AG09319 (cell line): Measurements from ENCODE around the gene TSSC4.

Experiments used
- DNase-seq: peaks from one replicate; pipeline ENCODE4 v3.0.0-alpha.2; 2010; ENCODE audit warnings: low read depth; ENCODE audit errors: extremely low read depth
- TF ChIP-seq, protein P1 (sequence below): IDR thresholded peaks from 2 replicates; pipeline ENCODE4 v1.5.1; 2011; ENCODE audit warnings: low read depth, mild to moderate bottlenecking, inconsistent platforms, low read length, moderate library complexity

TSSC4 gene

DNA sequence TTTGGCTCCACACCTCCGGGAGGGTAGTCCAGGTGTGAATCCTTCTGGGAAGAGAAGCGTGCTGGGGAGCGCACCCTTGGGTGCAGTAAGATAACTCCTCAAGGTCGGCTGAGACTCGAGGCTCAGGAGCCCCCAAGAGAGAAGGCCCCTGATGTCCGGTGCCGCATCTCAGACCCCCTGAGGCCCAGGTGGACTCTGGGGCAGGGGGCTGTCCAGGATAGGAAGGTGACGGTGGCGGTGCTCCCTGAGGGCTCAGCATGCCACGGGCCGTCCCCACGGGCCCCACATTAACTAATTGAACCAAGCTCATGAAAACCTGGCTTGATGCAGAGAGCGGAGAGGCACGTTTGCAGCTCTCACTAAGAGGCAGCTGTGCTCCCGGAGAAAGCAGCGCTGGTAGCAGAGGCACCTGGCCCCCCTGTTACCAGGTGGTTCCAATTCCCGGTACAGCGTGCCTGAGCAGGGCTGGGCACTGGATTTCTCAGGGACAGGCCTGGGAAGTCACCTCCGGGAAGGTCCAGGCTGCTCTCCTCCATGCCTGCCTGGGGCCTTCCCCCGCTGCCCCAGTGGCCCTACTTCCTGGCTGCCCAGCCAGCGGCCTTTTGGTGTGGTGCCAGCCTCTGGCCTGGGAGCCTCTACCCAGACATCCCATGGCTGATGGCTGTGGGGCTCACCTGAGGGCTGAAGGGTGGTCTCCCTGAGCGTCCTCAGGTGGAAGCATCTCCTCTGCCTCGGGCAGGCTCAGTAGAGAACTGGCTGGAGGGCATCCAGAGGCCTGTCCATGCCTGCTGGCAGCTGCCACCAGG is 45.4 kb downstream of the TSSC4 start:
- TF ChIP-seq, protein P1, sequence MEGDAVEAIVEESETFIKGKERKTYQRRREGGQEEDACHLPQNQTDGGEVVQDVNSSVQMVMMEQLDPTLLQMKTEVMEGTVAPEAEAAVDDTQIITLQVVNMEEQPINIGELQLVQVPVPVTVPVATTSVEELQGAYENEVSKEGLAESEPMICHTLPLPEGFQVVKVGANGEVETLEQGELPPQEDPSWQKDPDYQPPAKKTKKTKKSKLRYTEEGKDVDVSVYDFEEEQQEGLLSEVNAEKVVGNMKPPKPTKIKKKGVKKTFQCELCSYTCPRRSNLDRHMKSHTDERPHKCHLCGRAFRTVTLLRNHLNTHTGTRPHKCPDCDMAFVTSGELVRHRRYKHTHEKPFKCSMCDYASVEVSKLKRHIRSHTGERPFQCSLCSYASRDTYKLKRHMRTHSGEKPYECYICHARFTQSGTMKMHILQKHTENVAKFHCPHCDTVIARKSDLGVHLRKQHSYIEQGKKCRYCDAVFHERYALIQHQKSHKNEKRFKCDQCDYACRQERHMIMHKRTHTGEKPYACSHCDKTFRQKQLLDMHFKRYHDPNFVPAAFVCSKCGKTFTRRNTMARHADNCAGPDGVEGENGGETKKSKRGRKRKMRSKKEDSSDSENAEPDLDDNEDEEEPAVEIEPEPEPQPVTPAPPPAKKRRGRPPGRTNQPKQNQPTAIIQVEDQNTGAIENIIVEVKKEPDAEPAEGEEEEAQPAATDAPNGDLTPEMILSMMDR, result no peak
- DNase-seq, result no peak

DNA sequence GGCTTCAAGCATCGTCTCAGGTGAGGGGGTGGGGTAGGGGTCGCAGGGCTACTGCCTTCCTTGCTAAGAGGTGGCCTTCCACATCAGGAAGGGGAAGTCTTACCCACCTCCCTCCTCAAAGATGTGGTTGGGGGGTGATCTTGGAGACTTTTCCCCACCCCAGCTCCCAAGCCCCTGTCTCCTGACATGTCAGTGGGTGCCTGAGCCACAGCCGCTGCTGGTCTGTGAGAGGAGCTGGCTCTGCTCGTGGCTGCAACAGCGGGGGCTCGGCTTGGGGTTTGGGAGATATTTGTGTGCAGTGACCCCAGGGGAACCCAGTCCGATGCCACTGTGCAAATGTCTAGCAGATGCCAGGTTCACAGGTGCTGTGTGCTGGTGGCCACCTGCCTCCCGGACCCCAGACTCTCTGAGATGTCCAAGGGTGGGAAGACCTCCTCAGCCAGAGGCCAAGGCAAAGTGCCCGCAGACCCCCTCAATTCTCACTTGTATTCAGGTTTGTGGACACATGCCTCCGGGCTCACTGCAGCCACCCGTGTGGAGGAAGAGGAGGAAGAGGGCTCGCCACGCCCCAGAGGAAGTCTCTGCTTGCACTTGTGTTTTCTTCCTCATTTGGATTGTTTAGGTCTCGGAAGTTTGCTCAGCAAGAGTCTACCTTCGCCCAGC is 46.2 kb downstream of the TSSC4 start:
- TF ChIP-seq, protein P1, result no peak
- no peak for DNase-seq

DNA sequence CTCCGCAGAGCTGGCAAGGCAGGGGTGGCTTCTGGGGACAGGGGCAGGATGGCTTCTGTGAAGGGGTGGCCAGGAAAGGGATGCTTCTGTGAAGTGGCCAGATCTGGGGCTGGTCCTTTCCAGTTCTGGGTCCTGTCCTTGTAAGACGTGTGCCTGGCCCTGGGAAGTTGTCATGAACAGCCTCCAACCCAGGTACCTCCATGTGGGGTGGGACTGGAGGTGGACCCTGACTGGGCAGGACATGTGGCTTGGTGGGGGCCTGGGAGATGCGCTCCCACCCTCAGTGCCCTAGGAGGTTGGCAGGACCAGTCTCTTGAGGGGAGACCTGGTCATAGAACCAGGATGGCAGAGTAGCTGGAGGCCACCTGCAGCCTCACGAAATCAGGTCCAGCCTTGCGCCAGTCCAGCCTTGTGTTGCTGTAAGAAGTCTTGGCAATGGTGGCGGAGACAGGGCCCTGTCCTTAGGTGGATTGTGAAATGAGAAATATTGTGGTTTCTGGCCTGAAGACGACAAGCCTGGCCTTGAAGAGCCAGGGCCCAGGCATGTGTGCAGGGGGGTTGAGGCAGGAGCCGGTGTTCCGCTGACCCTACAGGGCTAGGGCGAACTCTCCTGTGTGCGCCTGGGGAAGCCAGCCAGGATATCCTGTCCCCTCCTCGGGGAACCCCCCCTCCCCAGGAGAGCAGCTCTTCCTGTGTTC is 46.9 kb downstream of the TSSC4 start:
- TF ChIP-seq, protein P1, result no peak
- DNase-seq, result no peak

DNA sequence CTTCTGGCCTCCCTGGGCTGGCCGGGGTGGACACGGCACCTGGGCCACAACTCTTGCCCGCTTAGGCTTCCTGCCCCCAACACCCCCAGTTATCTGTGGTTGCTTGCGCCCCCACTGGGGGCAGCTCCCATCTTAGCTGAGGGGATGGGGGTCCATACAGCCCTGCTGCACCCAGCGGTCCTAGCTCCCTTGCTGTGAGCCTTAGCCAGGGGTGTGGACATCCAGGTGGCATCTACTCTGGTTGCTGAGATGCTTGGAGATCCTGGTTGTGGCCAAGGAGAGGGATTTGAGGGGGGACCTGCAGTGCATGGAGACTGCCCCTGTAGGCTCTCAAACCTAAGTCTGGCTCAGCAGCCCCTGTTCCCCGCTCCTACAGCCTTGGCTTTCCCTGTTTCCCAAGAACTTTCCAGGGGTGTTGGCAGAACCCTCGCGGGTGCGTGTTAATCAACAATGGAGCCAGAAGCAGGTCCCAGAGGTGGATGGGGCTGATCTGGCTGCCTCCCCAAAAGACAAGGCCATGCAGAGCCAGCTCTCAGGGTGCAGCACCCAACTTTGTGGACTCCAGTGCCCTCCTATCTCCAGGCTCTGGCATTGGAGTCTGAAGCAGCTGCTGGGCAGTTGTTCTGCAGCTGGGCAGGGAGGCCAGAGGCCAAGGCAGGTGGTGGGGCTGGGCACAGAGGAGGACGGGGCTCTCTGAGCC is 47.6 kb downstream of the TSSC4 start:
- DNase-seq, result no peak
- TF ChIP-seq, protein P1, result no peak

DNA sequence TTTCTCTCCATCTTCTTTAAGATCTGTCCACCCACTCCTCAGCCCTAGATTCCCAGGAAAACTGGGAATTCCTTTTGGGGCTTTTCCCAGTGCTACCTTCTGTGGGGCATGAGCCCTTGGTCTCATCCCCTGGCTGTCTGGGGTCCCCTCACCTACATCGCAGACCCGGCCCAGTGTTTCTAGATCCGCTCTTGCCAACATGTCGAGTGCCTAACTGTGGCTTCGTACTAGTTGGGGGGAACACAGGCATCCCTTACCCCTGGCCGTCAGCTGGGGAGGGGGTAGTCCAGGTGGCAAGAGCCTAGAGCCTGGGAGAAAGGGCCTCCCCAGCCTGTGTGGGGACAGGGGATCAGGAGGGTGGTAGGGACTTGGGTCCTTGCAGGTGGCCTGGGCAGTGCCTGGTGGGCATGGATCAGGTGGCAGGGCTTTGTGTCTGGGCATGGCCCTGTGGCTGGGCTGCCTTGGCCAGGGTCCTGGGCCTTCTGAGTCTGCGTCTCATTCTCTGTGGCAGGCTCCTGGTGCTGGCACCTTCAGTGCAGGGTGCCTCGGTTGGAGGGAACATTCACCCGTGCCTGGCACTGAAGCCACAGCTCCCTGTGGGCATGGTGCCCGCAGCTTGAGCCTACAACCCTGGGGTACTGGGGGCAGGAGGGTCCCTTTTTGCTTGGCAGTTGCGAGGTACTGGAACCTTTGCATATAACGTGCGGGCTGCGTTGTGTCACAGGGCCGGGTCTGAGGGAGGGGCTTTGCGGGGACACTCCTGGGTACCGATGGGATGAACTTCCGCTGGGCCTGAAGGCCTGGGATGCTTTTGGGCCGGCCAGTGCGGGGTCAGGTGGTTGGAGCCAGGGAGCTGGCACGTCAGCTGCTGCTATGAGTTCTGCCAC is 48.4 kb downstream of the TSSC4 start:
- no peak for DNase-seq
- TF ChIP-seq, protein P1, result no peak

DNA sequence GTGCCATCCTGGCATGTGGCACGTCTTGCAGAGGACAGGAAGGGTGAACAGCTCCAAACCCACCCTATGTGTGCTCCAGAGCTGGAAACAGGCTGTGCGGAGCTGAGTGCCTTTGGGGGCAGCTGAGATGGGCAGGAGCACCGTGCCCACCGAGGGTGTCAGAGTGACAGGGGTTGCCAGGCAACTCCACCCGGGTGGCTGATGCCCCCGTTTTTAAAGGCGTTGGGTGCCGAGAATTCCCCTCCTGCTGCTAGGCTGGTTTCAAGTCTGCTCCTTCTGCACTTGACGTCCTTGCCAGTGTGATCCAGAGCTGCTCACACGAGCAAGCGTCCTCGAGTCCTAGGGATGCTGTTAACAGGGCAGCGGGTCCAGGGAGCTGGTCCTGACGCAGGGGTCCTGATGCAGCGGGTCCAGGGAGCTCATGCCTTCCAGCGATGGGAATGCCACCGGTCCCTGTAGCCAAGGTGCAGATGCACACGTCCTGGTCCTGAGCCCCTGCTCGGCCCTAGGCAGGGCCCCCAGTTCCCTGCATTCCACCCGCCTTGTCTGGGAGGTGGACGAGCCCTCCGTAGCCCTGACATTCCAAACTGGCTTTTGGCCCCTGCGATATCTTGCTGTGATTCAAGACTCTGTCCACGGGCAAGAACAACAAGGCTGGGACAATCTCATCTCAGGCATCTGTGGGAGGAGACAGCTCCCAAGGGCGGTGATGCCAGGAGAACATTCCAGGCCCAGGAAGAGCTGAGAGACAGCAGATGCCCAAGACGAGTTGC is 49.2 kb downstream of the TSSC4 start:
- TF ChIP-seq, protein P1, result no peak
- DNase-seq, result no peak
